Urothelium cell line (cell line): ENCODE data around the gene SDCBP2.

ENCODE experiments used
- DNase-seq: peaks from one replicate; pipeline ENCODE4 v3.0.0; 2011; ENCODE audit warnings: low spot score, mixed read lengths
- FAIRE-seq: peaks from 2 replicates; lab custom pipeline; 2011; peaks lifted over from hg19 to GRCh38; lab: Jason Lieb, UNC

The SDCBP2 gene

DNA sequence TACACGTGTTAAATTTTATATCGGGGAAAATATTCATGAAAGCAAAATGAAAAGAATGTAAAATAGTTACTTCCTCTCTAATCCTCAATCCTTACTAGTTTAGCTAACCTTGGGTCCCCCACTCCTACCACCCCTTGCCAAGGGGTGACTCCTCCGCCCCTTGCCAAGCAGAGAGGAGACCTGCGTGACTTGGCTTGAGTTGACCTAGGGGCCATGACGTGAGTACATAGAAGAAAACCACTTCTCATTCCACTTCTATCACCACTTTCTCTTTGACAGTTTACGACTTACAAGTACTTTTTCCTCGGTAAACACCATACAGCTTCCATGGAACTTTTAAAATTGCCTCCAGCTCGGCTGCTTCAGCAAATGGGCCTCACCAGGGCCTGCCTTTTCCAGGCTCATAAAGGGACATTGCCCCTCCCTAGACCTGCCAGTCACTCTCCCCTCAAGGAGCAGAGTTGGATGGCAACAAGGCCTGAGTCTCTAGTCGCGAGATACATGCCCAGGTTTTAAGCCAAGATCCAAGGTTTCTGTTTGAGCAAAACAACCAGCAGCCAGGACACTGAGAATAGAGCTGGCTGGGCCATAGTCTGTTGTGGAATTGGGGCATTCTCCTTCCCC lies 29.9 kb downstream of the SDCBP2 start:
- DNase-seq, result no peak
- no peak for FAIRE-seq

DNA sequence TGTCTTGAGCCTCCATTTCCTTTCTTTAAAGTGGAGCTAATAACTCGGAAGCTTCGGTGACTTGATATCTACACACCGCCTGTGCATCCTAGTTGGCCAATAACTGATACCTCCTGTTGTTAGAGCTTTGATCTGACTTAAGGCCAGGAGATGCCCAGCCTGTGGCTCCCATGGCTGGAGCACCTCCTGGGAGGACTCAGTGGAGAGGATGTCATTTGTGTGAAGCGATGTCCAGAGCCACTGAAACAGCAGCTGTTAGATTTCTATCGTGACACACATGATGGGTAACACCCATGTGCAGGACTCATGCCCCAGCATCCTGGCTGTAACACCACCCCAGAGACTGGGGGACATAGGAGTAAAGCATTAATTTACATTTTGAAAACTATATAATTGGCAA lies 30.8 kb downstream of the SDCBP2 start:
- DNase-seq (no peak), FAIRE-seq (no peak)

DNA sequence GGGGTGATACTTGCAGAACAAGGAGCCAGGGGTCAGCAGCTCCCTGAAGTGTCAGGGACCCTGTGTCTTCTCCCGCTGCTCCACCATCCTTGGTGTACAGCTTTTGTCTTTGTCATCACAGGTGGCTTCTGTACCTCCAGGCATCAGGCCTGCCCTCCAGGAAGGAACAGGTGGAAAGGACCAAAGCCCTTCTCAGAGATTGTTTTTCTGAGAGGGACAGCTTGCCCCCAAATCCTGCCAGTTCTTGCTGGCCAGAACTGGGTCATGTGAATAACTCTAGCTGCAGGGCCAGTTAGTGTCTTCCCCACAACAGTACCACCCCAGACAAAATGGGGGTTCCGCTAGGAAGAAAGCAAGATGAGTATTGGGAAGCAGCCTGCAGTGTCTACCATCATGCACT lies 31.5 kb downstream of the SDCBP2 start:
- DNase-seq (no peak), FAIRE-seq (no peak)

DNA sequence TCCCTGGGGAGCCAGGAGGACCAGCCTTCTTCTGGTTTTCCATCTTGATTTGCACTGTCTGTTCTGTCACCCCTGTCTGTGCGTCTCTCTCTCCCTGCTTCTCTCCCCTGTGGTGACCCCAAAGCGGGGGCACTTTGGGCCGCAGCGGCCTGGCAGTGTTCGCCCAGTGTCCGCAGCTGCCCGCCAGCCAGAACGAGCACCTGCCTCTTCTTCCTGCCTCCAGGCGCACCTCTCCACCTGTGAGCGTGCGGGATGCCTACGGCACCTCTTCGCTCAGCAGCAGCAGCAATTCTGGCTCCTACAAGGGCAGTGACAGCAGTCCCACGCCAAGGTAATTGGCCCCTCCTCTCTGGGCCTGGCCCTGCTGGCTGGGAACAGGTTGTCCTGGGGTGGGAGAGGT lies 32.0 kb downstream of the SDCBP2 start:
- DNase-seq (no peak), FAIRE-seq (no peak)

DNA sequence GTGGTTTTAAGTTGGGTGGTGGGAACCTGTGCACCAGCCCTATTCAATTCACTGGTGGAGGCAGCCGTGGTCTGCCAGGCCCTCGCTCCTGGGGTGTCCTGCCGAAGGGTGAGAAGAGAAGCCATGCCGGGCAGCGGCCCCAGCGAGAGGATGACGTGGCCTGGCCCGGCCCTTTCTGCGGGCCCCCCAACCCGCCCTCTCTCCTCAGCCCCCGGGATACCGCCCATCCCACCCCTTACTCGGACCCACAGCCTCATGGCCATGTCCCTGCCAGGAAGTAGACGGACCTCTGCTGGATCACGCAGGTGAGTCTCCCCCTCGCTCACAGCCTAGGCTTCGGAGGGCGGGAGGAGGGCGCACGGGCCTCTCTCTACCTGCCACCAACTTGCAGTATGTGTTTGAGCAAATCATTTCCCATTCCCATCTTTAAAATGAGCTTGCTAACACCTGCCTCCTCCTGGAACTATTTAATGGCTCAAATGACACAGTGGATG lies 32.8 kb downstream of the SDCBP2 start:
- FAIRE-seq (no peak), DNase-seq (no peak)

DNA sequence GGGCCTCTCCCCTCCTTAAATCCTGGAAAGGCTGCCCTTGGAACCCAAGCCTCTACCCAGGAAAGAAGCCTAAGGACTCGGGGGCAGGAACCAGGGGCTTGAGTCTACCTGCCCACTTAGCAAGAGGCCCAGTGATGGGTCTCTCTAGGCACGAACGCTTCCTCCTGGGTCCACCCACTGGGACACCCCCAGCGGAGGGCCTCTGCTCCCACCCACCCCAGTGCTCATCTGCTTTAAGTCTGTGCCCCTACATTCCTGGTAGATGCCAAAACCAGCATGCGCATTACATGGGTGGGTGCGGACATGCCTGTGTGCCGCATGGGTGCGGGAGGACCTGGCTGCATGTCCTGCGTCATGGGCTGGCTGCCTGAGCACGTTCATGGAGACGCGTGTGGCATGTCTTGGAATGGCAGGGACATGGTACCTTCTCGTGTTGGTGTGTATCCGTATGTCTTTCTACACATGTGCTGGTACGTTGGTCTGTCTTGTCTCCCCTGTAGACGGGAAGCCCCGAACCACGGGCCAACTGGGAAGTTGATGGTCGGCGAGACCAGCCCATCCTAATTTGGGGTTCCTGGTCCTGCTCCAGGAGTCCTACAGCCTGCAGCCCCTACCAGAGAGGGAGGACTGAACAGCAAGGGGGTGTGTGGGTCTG lies 33.5 kb downstream of the SDCBP2 start:
- DNase-seq, result no peak
- FAIRE-seq, result no peak

DNA sequence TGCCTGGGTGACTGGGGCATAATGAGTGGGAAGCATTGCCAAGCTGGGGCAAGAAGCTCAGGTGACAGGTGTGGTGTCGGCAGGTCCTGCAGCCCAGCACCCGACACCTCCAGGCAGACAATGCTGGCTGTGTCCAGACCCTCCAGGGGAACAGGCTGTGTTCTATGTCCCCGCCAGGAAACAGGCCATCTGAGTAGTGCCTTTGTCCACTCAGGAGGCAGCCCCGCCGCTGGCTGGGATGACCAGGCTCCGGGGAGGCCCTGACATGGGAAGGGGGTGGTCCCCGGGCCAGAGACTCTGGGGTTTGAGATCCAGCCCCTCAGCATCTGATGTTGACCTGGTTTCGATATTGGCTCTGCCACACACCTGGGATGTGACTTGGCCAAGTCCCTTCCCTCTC lies 34.4 kb downstream of the SDCBP2 start:
- no peak for FAIRE-seq
- DNase-seq, result no peak

DNA sequence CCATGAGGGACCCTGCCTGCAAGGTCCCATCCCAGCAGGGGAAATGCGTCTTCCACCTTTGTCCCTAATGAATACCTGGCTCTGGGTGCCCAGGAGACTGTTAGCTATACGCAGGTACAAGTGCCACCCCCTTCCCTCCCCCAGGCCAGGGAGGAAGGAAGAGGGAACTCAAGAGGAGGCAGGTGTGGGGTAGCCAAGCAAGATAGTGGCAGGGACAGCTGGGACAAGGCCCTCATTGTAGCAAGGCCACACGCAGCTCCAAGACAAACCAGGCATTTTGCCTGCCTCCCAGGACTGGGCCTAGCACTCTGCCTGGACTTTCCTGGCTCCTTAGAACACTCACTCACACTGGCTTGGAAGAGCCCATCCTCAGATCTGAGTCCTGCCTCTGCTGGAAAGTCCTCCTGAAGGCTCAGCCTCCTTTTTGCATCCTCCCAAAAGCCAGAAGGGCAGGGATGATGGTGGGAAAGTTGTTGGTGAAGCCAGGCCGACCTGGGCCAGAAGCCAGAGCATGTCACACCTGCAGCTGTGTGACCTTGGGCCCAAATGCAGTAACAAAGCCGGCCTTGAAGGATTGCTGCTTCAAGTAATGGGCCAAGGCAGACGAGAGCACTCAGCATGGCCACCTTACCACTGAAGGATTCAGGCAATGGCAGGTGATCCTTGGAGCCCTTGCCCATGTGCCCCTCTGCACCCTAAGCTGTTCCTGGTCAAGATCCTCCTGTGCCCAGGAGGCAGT lies 35.1 kb downstream of the SDCBP2 start:
- FAIRE-seq, result no peak
- DNase-seq, result no peak

DNA sequence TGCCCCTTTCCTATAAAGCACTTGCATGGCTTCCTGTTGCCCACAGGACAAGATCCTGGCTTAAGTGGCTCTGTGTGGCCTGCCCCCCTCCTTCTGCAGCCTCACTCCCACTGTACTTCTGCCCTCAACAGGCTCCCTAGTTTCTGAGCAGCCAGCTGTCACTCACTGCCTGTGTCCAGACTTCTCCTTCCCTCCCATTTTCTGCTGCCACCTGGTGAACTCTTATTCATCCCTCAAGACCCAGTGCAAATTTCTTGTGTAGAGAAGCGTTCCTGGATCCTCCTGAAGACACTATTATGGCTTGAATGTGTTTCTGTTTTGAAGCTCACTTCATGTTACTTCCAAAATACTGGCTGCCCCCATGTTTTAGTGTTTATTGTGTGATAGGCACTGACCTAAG lies 36.3 kb downstream of the SDCBP2 start:
- FAIRE-seq, result no peak
- no peak for DNase-seq

DNA sequence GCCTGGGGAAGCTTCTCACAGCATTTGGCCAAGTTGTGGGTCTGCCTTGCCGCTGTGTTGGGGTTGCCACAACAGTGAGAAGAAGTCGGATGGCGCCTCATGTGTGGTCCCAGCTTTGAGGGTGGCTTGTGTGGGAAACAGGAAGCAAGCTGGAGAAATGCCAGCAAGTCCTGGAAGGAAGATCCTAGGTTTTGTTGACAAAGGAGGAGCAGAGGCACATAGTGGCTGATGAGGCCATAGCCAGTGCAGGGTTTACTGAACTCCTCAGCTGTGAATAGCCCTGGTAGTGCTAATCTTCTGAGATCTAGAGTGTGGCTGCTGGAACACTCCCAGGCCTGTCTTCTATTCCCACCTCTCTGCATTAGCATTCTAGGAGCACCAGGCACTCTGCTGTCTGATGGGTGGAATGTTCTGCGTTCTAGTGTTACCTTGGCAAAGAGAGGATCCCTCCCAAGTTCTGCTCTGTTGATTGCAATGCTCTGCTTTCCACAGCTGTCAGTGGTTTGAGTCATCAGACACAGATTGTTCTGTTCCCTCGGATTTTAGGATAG lies 37.7 kb downstream of the SDCBP2 start:
- no peak for FAIRE-seq
- no peak for DNase-seq

DNA sequence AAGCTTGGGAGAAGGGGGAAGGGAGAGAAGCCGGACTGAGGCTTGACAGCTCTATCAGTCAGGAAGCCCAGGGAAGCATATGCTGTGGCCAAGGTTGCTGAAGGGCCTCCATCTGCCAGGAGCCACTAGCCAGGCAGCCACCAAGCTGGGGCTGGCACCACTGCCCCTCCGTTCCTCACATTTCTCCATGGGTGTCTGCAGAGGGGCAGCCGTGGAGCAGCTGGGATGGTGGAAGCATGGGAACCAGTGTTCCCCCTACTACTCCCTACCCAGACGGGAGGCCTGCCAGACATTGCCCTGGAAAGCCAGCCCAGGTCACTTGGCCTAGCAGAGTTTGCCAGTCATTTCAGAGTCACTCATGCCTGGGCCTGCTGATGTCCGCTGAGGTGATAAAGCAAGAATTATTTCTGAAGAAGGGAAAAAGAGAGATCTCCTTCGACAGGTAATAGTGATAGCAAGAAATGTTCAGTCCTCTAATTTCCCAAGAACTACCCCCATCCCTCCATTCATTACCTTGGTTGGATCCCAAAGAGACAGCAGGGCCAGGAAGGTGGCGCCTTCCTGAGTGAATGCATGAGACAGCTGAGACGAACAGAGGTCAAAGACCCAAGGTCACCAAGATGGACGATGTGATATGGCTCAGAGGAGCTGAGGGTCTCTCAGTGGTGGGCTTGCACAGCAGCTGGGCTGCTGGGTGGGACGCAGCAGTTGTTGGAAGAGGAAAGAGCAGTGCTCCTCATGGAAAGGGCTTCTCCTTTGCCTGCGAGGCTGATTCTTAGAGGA lies 41.0 kb downstream of the SDCBP2 start:
- DNase-seq (no peak), FAIRE-seq (no peak)

DNA sequence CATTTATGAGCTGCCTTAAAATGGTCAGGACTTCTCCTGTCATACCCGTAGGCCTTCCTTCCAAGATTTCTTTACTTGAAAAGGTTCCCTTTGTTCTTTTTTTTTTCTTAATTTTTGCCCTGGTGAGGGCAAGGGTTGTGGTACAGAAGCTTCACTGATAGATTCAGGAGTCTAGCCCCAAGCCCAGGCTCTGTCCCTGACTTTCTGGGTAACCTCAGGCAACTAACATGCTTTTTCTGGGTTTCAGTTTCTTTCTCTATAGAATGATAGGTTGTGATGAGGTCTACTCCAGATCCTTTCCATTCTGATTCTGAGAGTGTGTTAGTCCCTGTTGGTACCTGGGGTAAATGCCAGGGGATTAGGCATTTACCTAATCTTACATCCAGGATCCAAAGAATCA lies 41.6 kb downstream of the SDCBP2 start:
- no peak for FAIRE-seq

DNA sequence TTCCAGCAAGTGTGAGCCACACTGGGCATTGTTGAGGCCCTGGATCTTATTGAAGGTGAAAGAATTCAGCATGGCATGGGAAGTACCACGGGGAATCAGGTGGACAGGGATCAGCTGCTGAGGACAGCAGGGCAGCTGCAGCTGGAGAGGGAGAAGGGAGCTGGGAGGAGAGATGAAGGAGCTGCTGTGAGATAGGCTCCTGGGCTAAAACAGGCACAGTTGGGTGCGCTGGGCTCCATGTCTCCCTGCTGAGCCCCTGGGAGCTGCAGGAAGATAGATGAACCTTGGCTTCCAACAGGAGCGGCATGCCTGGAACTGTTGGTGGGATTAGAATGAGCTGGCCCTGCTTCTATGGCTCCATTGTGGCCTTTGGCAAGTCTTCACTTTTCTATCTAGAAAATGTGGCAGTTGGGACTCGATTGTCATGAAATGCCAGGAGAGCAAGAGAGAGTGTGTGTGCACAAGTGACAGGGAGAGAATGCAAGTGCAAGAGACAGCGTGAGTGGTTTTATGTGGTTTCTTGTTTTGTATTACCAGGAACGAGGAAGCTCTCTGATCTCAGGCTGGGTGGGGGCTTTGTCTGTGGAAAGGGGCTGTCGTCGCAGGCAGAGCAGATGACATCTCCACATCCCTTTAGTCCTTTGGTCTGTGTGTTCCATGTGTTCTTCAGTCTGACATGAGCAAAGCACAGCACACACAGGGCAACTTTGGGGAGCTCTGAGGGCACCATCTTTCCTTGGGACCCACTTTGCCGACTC lies 42.5 kb downstream of the SDCBP2 start:
- FAIRE-seq (no peak), DNase-seq (no peak)

More for the DNA sequence above, 41.6 kb downstream of the SDCBP2 start:
- no peak for DNase-seq

DNA sequence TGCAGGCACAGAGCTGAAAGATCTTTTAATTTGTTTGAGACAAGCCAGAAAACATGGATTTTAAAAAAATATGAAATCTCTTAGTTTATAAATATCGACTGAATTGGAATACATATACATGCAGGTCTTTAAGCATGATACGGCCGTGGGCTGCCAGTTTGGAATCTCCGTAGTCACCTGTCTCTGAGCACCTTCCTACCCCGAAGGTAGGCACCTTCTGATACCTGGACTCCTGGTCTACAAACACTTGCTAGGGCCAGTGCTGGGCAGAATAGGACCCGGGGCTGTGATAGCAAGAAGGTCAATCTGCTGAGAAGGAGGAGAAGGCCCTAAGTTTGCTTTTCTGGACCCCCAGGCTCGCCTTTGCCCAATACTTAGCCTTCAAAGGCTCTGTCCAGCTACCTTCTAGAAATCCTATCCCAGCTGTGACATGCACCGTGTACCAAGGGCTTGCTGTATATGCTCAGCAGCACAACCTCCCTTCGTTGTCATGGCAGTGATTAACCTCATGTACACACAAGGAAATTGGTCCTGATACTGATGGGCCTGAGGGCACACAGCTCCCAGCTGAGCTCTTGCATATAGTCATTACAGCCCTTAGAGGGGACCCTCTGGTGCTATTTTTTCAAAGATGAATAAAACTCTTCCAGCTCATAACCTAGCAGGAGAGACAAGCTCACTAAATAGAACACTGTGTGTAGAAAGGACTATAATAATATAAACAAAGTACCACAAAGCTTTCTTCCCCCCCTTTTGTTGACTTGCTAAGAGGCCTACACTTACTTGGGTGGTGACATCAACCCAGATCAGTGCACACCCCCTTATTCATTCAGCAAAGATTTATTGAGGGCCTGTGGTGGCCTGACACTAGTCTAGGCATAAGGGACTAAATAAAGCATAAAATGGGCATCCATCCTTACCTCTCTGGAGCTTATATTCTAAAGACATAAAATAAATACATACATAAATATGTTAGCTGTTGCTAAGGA lies 45.1 kb downstream of the SDCBP2 start:
- no peak for FAIRE-seq
- no peak for DNase-seq

DNA sequence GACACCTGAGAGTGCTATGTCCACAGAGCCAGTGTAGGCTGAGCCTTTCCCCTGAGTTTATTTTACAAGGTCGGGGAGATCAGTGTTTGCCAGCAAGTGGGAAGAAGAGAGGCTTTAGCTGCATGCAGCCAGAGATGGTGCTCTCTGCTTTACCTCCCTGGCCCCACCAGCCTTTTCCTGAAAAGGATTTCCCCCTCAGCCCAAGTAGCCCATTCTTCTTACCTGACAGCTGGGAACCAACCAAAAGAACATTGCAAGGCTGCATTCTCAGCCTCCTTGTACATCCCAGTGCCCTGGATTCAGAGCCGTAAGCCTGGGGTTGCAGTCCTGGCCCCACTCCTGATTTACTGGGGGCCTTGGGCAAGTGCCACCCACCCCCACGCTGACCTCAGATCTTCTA lies 46.0 kb downstream of the SDCBP2 start:
- no peak for FAIRE-seq
- no peak for DNase-seq

DNA sequence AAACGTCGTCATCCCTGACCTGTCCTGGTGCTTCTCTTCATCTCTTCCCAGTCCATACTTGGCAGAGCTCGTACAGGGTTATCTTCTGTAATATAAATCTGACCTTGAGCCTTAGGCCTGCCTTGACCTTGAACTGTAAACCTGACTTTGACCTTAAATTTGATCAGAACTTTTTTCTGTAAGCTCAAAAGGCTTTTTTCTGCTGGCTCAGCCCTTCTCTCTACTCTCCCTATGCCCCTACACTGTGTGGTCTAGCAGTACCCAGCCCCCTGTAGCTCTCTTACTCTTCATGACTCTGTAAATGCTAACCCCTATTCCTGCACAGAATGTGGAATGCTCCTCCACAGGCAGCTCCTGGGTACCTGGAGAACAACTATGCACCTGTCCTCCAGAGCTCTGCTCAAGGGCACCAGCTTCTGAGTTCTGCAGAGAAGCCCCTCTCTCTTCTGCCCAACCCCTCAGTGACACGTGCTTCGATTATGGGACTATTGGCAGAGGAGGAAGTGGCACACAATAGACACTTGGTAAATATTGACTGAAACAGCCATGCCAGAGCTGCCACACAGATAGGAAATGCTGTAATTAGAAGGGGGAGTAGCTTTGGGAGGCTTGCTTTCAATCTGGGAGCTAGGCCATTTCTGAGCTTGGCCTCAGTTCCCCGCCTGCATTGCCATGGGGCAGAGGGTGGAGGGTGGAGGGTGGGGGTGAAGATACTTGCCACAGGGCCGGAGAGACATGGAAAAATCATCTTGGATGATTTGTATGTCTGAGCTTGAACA lies 47.5 kb downstream of the SDCBP2 start:
- FAIRE-seq, result no peak
- no peak for DNase-seq

DNA sequence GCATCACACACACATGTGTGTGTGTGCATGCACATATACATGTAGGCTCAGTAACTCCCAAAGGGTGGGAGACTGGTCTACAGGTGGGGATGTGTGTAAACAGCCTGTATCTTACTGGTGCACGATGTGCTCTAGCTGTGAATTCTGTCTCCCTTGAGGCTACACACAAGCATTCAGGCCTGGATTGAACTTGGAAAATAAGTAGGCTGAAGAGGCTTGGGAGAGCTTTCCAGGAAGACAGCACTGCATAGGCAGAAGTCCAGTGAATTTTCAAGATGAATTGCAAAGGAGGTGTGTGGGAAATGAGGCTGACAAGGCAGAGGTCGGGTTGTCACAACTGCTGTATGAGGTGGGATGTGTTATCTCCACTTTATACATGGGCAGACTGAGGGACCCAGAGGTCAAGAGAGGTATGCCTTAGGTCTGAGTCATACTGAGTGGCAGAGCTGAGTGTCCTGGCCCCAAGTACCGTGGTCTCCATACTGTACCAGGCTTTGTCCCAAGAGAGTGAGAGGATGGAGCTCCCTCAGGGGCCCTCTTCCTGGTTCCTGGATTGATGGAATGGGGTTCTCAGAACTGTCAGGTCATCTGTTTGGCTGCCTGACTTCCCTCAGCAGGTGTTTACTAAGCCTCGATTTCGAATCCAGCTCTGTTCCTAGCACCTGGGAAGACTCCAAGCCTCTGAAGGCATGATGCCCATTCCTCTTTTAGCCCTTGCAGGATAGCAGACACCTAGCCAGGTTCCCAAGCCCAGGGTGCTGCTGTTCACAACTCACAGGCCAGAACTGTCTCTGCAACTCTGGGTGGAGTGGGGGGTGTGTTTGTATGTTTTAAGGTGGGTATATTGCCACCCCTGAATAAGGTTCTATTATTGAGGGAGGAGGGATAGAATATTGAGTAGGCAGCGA lies 48.5 kb downstream of the SDCBP2 start:
- FAIRE-seq, result no peak

More for the DNA sequence above, 48.5 kb downstream of the SDCBP2 start:
- DNase-seq, result no peak
